ENCODE results near the gene DCDC1.

The DCDC1 gene

GRCh38 chr11:30936491-30936890, 433.0 kb downstream of the DCDC1 start:
- DNase-seq (ENCODE audit: low read depth) = no peak
- in situ Hi-C loops (cut with HindIII; ENCODE audit: low sequenced_read_pairs) = no loop called here
- TF ChIP-seq, protein P1, sequence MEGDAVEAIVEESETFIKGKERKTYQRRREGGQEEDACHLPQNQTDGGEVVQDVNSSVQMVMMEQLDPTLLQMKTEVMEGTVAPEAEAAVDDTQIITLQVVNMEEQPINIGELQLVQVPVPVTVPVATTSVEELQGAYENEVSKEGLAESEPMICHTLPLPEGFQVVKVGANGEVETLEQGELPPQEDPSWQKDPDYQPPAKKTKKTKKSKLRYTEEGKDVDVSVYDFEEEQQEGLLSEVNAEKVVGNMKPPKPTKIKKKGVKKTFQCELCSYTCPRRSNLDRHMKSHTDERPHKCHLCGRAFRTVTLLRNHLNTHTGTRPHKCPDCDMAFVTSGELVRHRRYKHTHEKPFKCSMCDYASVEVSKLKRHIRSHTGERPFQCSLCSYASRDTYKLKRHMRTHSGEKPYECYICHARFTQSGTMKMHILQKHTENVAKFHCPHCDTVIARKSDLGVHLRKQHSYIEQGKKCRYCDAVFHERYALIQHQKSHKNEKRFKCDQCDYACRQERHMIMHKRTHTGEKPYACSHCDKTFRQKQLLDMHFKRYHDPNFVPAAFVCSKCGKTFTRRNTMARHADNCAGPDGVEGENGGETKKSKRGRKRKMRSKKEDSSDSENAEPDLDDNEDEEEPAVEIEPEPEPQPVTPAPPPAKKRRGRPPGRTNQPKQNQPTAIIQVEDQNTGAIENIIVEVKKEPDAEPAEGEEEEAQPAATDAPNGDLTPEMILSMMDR (IDR thresholded peaks at IDR 0.05; ENCODE audit: low read depth, low read length, missing control alignments) = no peak
- no peak overlapping the region for H3K4me3 ChIP-seq (ENCODE audit: low read depth, low read length)

DNA sequence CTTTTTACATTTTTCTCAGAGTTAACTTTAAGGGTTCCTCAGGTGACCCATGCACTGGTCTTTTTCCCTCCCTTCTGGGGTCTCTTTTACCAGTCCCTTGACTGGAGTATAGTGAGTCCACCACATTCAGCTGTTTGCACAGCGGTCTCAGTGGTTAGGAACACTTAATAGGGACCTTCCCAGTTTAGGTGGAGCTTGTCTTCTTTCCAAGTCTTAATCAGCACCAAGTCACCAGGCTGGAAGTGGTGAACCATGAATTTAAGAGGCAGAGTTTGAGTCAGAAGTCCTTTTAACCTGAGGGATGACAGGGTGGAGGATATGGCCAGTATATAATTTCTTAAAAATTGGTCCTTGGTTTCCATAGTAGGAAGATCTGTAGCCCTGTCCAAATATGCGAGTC, 433.7 kb downstream of the DCDC1 start:
- TF ChIP-seq, protein P1 (IDR thresholded peaks at IDR 0.05; ENCODE audit: low read depth, low read length, missing control alignments) = no peak
- in situ Hi-C loops (cut with HindIII; ENCODE audit: low sequenced_read_pairs) = no loop called here
- DNase-seq (ENCODE audit: low read depth) = no peak
- no peak overlapping the region for H3K4me3 ChIP-seq (ENCODE audit: low read depth, low read length)

DNA sequence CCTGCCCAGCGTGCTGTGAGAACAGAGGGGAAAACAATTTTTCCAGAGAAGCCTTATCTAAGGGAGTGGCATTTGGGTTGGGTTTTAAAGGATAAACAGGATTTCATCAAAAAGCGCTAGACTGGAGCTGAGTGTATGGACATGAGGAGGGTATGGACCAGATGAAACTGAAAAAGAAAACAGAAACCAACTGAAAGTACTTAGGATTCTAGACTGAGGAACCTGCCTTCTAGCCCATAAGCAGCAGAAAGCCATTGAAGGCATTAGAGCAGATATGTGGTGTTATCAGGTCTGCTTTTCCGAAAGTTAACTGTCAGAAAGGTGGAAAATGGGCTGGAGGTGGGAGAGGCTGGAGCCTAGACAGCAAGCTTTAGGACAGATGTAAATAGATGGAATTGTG, 443.4 kb downstream of the DCDC1 start:
- TF ChIP-seq, protein P1 (IDR thresholded peaks at IDR 0.05; ENCODE audit: low read depth, low read length, missing control alignments) = no peak
- DNase-seq (ENCODE audit: low read depth) = no peak
- H3K4me3 ChIP-seq (ENCODE audit: low read depth, low read length) = no peak overlapping the region
- in situ Hi-C loops (cut with HindIII; ENCODE audit: low sequenced_read_pairs) = no loop called here

GRCh38 chr11:30921811-30922210, 447.7 kb downstream of the DCDC1 start:
- TF ChIP-seq, protein P1 (IDR thresholded peaks at IDR 0.05; ENCODE audit: low read depth, low read length, missing control alignments) = no peak
- no peak for DNase-seq (ENCODE audit: low read depth)
- in situ Hi-C loops (cut with HindIII; ENCODE audit: low sequenced_read_pairs) = no loop called here
- no peak overlapping the region for H3K4me3 ChIP-seq (ENCODE audit: low read depth, low read length)

DNA sequence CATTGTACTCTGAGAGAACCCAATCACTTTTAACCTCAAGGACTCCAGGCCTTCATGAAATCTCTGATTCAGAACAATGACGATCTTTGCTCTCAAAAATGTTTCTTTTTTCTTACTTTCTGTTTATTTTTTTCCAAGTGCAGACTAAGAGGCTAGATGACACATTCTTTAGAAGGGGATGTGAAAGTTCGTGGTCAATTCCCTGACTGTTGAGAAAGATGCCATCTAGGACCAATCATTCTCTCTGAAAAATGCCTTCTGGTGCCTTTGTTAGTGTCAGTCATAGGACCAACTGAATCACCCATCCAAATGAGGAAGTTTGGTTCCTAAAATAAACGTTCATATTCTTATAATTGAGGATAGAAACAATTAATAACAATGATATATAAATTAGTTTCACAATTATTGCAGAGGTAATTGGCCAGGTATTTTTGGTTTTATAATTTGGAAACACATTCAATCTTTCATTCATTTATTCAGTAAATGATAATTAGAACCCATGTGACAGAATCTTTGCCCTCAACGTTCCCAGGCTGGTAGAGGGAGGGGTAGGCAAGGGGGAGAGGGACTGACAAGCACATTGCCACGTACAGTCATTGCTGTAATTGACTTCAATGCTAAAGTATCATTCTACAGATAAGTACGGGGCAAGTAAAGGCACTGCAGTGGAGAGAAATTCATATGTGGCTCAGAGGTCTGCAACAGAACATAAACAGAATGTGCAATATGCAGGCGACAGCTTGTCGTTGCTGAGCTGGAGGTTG, 450.0 kb downstream of the DCDC1 start:
- TF ChIP-seq, protein P1 (IDR thresholded peaks at IDR 0.05; ENCODE audit: low read depth, low read length, missing control alignments) = no peak
- no peak for DNase-seq (ENCODE audit: low read depth)
- in situ Hi-C loops (cut with HindIII; ENCODE audit: low sequenced_read_pairs) = no loop called here
- no peak overlapping the region for H3K4me3 ChIP-seq (ENCODE audit: low read depth, low read length)

GRCh38 chr11:30917859-30918478, 451.6 kb downstream of the DCDC1 start:
- no peak overlapping the region for H3K4me3 ChIP-seq (ENCODE audit: low read depth, low read length)
- TF ChIP-seq, protein P1 (IDR thresholded peaks at IDR 0.05; ENCODE audit: low read depth, low read length, missing control alignments) = peak; percentile 52
- DNase-seq (ENCODE audit: low read depth) = peak; percentile 45
- in situ Hi-C loops (cut with HindIII; ENCODE audit: low sequenced_read_pairs) = no loop called here

Measured in astrocyte of the cerebellum (primary cell).